ENCODE results near the gene PTCD2. TPM values are rescaled to one million over a fixed set of nuclear protein-coding genes. Genes with fewer than 3 reads are reported as not detected.

PTCD2 gene
- total RNA-seq, 1 donor from 2014 or later, result 18.2 TPM

- intact Hi-C loops (cut with micrococcal nuclease), result no loop called here
- no peaks in the 10 kb centered on the region for H3K27me3 ChIP-seq (ENCODE audit: low read depth)
- no peak for DNase-seq
- H3K9me3 ChIP-seq (replicated peaks), result no peaks in the 10 kb centered on the region
- no peak overlapping the region for H3K27ac ChIP-seq (replicated peaks)
- no peak for TF ChIP-seq CTCF (IDR thresholded peaks at IDR 0.05; ENCODE audit: borderline replicate concordance)
- no peaks in the 10 kb centered on the region for H3K36me3 ChIP-seq
- H3K4me3 ChIP-seq, result no peak overlapping the region
- H3K4me1 ChIP-seq, result peaks cover 4% of the 10 kb centered on the region
Observed at GRCh38 chr5:72410688-72411295, 90.6 kb downstream of the PTCD2 start.

GRCh38 chr5:72412283-72413055 lies 92.3 kb downstream of the PTCD2 start:
- Histone ChIP-seq H3K4me1 (no peaks in the 10 kb centered on the region), H3K27me3 (ENCODE audit: low read depth) (no peaks in the 10 kb centered on the region), H3K4me3 (no peak overlapping the region), H3K36me3 (no peaks in the 10 kb centered on the region), H3K27ac (replicated peaks) (no peak overlapping the region), H3K9me3 (replicated peaks) (no peaks in the 10 kb centered on the region)
- TF ChIP-seq CTCF (IDR thresholded peaks at IDR 0.05; ENCODE audit: borderline replicate concordance), result no peak
- intact Hi-C loops (cut with micrococcal nuclease), result no loop called here
- DNase-seq, result no peak

- H3K27me3 ChIP-seq (ENCODE audit: low read depth), result no peaks in the 10 kb centered on the region
- no peaks in the 10 kb centered on the region for H3K9me3 ChIP-seq (replicated peaks)
- H3K4me1 ChIP-seq, result no peaks in the 10 kb centered on the region
- DNase-seq, result no peak
- no peak overlapping the region for H3K4me3 ChIP-seq
- H3K27ac ChIP-seq (replicated peaks), result peak overlapping the region; percentile 7
- no peaks in the 10 kb centered on the region for H3K36me3 ChIP-seq
- no peak for TF ChIP-seq CTCF (IDR thresholded peaks at IDR 0.05; ENCODE audit: borderline replicate concordance)
- intact Hi-C loops (cut with micrococcal nuclease), result no loop called here
Observed at GRCh38 chr5:72415616-72416325, 95.6 kb downstream of the PTCD2 start.

- H3K4me1 ChIP-seq, result no peaks in the 10 kb centered on the region
- intact Hi-C loops (cut with micrococcal nuclease), result no loop called here
Observed at GRCh38 chr5:72417333-72418062, 97.3 kb downstream of the PTCD2 start.

More at GRCh38 chr5:72417333-72418062, 97.3 kb downstream of the PTCD2 start:
- DNase-seq, result no peak
- no peak for TF ChIP-seq CTCF (IDR thresholded peaks at IDR 0.05; ENCODE audit: borderline replicate concordance)
- H3K4me3 ChIP-seq, result no peak overlapping the region
- H3K9me3 ChIP-seq (replicated peaks), result no peaks in the 10 kb centered on the region
- H3K36me3 ChIP-seq, result no peaks in the 10 kb centered on the region
- H3K27ac ChIP-seq (replicated peaks), result no peak overlapping the region
- H3K27me3 ChIP-seq (ENCODE audit: low read depth), result no peaks in the 10 kb centered on the region

Other genes with a start within 250 kb of the PTCD2 start
- gene MAP1B, start 212.9 kb upstream of the PTCD2 start, total RNA-seq, result 73.2 TPM
- 72.0 TPM for gene MRPS27, start 133 bp upstream of the PTCD2 start, total RNA-seq
- gene ZNF366, start 187.0 kb downstream of the PTCD2 start, total RNA-seq, result 8.1 TPM